ENCODE measurements around the gene PRR33. TPM values are rescaled to one million over a fixed set of nuclear protein-coding genes. Genes with fewer than 3 reads are reported as not detected.

Gene PRR33
- not detected in 2 replicates for total RNA-seq (2013; cell fraction: nucleolus; rRNA removed)
- total RNA-seq (2014; rRNA removed), result not detected in 2 replicates
- total RNA-seq (2014; rRNA removed; fragmentation: Illumina TruSeq; extraction: Trizol), result not detected in 2 replicates
- total RNA-seq (2021), result not detected in 2 replicates
- 3.0 TPM for polyA plus RNA-seq (2011; ENCODE audit: low read depth)
- polyA plus RNA-seq (2011; rRNA removed), result not detected in 2 replicates
- polyA plus RNA-seq (2011; cell fraction: cytosol; rRNA removed), result 0.01 TPM in 1 of 2 replicates, not detected in the other
- polyA plus RNA-seq (2011; cell fraction: nucleus; rRNA removed), result not detected in 2 replicates
- 6.1 and 10.8 TPM in 2 replicates for polyA plus RNA-seq (2012)
- not detected in 2 replicates for polyA plus RNA-seq (2014; fragmentation: Illumina TruSeq; extraction: Trizol)
- polyA plus RNA-seq (2014; fragmentation: Nextera tagmentation; extraction: Ambion mirVana), result under 1 TPM in 1 of 2 experiments, not detected in 1; 0.02 TPM
- polyA plus RNA-seq (2014; rRNA removed), result 0.03 TPM in 2 replicates
- 1 to 10 TPM in 1 of 2 experiments, under 1 TPM in 1; 0.74 to 1.0 TPM for polyA plus RNA-seq (2016; fragmentation: Nextera tagmentation; extraction: Ambion mirVana)
- polyA minus RNA-seq (2011; rRNA and poly(A)+ RNA removed), result not detected in 2 replicates
- polyA minus RNA-seq (2011; cell fraction: cytosol; rRNA and poly(A)+ RNA removed), result not detected in 2 replicates
- not detected in 2 replicates for polyA minus RNA-seq (2011; cell fraction: nucleus; rRNA and poly(A)+ RNA removed)
- Bru-seq, nascent RNA, result not detected
- BruChase-seq, experiment 1, labeled RNA remaining after a 6-hour chase, result percentile 9 among the genes with signal in this experiment
- BruChase-seq, experiment 2, labeled RNA remaining after a 2-hour chase, result not detected
- long read RNA-seq, experiment 1, result 0 reads
- long read RNA-seq, experiment 2, result 0 reads

- BruUV-seq (replicated peaks), result no TSS peak
Measured at GRCh38 chr11:1891831-1892115, at the start of gene PRR33. Gene PRR33 (minus strand): TSS chr11:1891895. CDS start chr11:1890584, 1,311 bp downstream.

More at GRCh38 chr11:1891831-1892115, at the start of gene PRR33:
- H4K20me1 ChIP-seq (ENCODE audit: control insufficient read depth, insufficient read depth), result no peaks in the 10 kb centered on the region
- H3K9ac ChIP-seq (ENCODE audit: control insufficient read depth, insufficient read depth, low read length), result no peak within 1 kb of the TSS
- H3K4me2 ChIP-seq (ENCODE audit: control insufficient read depth, insufficient read depth), result no peak within 1 kb of the TSS
- FAIRE-seq (no peak), DNase-seq (ENCODE audit: low read depth, low spot score) (no peak), ATAC-seq (no peak; the same call in 2 of the 3 replicates)
- peaks cover 12 to 21% of the 10 kb centered on the region in 2 experiments; a peak in 3 of 4 replicates for H3K36me3 ChIP-seq (ENCODE audit: control insufficient read depth in 2 of 2, insufficient read depth in 2 of 2, low read length in 1 of 2)
- no peak within 1 kb of the TSS for H3K4me3 ChIP-seq
- 81% methylated on average over 7 of the region's 7 CpGs for WGBS (ENCODE audit: insufficient coverage, insufficient replicate concordance, low lambda C conversion rate, missing lambda C conversion rate)
- no peaks in the 10 kb centered on the region for H3K9me3 ChIP-seq (replicated peaks; ENCODE audit: control insufficient read depth, insufficient read depth, low read length)
- intact Hi-C loops (cut with micrococcal nuclease; ENCODE audit: unreplicated experiment), result no loop called here
- H2AFZ ChIP-seq (ENCODE audit: control insufficient read depth, low read depth, low read length), result no peak within 1 kb of the TSS
- CTCF ChIA-PET, result interaction anchor here (0.7 kb wide), 1 partner anchor 412 kb away, joined by 3 read pairs; no protein-coding TSS in a partner anchor
- in situ Hi-C loops (cut with MboI), result no loop called here
- H3K4me1 ChIP-seq (ENCODE audit: control insufficient read depth, insufficient read depth, low read length), result no peaks in the 10 kb centered on the region
- no peak within 1 kb of the TSS for H3K27ac ChIP-seq (ENCODE audit: control insufficient read depth, insufficient read depth)
- no peaks in the 10 kb centered on the region for H3K79me2 ChIP-seq (ENCODE audit: control insufficient read depth, insufficient read depth, low read length)
- no peaks in the 10 kb centered on the region for H3K27me3 ChIP-seq (replicated peaks in 1 of 2; ENCODE audit: control insufficient read depth in 2 of 2, insufficient read depth in 2 of 2, low read length in 1 of 2)
- RAD21 ChIA-PET (ENCODE audit: unreplicated experiment), result interaction anchor here (0.6 kb wide), 1 partner anchor 100 kb away, joined by 3 read pairs; no protein-coding TSS in a partner anchor
- POLR2A ChIA-PET, result no interaction called here
- SMC1A ChIA-PET (ENCODE audit: uncharacterized antibody, unreplicated experiment), result no interaction called here
- TF ChIP-seq E2F4 (IDR thresholded peaks at IDR 0.05; ENCODE audit: low read depth, low read length) (no peak), RBBP5 (conservative IDR thresholded peaks at IDR 0.05) (no peak), HDGF (IDR thresholded peaks at IDR 0.05) (no peak), BACH1 (IDR thresholded peaks at IDR 0.05; ENCODE audit: borderline replicate concordance) (no peak), PAX8 (IDR thresholded peaks at IDR 0.05) (no peak), RCOR1 (conservative IDR thresholded peaks at IDR 0.05; ENCODE audit: low read depth, low read length) (no peak), E4F1 (IDR thresholded peaks at IDR 0.05; ENCODE audit: borderline replicate concordance, partially characterized antibody) (no peak), TCF7 (IDR thresholded peaks at IDR 0.05; ENCODE audit: borderline replicate concordance) (no peak), MEF2A (IDR thresholded peaks at IDR 0.05; ENCODE audit: insufficient read depth, low read depth, low read length) (no peak), SMAD1 (IDR thresholded peaks at IDR 0.05; ENCODE audit: low read depth, partially characterized antibody) (no peak), BHLHE40 (IDR thresholded peaks at IDR 0.05; ENCODE audit: borderline replicate concordance in 1 of 2, low read depth in 2 of 2, low read length in 1 of 2) (no peak)
